Measurements from ENCODE around the gene CPT1A.
A peak's percentile ranks its signal among the peaks of the same experiment; 100 is the strongest.

The CPT1A gene

DNA sequence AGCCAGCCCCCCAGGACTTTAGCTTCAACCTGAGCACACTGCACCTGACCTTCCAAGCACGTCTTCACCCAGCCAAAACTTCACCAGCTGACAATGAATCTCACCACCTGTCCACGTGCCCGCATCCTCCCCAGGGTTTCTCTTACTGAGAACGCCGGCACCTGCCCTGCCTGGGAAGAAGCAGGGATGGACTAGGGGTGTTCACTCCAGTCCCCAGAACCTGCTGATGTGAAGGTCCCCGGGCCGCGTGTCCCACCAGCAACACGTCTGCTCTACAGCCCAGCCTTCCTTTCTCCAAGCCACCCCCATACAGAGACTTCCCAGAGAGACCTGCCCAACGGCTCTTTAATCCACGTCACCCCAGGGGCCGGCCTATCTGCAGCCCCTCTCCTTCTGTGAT is 12.8 kb downstream of the CPT1A start:
- DNase-seq = no peak

- peak; percentile 77 to 84 for DNase-seq
These were observed 13.4 kb downstream of the CPT1A start for GRCh38 chr11:68828155-68828931.

GRCh38 chr11:68827733-68828132 is 14.0 kb downstream of the CPT1A start:
- DNase-seq = peak; percentile 55 to 57

DNA sequence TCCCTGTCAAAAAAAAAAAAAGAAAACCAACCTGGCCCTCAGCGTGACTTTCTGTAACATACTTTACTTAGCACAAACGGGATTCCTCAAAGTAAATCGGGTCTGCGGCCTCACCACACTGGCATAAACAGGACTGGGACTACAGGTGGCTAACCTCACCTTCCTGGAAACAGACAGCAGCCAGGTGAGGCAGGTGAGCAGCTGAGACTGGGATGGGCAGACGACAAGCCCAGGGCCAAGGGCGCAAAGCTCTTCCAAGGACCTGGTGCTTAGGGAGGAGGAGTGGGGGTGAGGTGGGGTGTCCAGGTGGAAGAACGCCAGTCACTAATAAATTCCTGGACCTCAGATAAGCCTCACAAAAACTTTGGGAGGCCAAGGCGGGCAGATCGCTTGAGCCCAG is 15.0 kb downstream of the CPT1A start:
- no peak for DNase-seq

GRCh38 chr11:68825571-68825970 is 16.1 kb downstream of the CPT1A start:
- DNase-seq = peak; percentile 59 to 68

- DNase-seq = no peak
These were observed 19.2 kb downstream of the CPT1A start for GRCh38 chr11:68822546-68822945.

DNA sequence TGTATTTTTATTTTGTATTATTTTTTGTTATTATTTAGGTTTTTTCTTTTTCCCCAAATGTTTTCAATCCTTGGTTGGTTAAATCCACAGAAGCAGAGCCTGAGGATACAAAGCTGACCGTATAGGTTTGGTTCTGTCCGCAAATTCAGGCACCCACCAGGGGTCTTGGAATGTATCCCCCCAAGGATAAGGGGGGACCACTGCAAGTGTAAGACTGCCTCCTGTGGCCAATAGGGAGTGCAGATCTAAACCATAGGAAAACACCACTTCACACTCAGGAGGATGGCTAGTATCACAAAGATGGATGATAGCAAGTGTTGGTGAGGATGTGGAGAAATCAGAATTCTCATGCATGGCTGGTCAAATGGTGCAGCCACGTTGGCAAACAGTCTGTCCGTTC is 20.0 kb downstream of the CPT1A start:
- DNase-seq = no peak

GRCh38 chr11:68819362-68819761 is 22.4 kb downstream of the CPT1A start:
- no peak for DNase-seq

DNA sequence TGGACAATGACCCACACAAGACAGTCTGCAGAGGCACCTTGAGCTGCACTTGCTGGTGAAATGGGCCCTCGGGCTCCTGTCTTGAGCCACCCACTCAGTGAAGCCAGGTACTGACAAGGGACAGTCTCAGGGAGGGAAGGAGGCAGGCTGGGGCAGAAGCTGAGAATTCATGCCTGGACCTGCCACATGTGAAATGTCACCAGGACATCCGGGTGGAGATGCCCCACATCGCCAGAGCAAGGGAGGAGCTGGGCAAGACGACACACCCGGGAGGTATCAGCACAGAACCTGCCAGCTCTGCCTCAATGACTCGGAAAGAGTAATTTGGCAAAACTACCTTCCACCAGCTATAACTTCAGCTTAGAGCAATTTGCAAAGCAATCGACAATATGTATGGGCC is 23.5 kb downstream of the CPT1A start:
- DNase-seq = no peak

DNA sequence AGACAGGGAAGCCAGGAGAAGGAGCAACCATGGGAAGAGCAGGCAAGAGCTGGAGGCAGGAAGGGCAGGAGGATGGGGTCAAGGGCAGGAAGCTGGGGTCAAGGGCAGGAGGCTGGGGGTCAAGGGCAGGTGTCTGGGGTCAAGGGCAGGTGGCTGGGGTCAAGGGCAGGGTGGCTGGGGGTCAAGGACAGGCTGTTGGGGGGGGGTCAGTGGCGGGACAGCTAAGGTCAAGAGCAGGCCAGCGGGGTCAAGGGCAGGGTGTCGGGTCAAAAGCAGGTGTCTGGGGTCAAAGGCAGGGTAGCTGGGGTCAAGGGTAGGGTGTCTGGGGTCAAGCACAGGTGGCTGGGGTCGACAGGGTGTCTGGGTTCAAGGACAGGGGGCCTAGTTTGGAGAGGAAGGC is 24.2 kb downstream of the CPT1A start:
- no peak for DNase-seq

- DNase-seq = no peak
These were observed 24.7 kb downstream of the CPT1A start for GRCh38 chr11:68816917-68817419.

GRCh38 chr11:68816251-68816776 is 25.4 kb downstream of the CPT1A start:
- no peak for DNase-seq

DNA sequence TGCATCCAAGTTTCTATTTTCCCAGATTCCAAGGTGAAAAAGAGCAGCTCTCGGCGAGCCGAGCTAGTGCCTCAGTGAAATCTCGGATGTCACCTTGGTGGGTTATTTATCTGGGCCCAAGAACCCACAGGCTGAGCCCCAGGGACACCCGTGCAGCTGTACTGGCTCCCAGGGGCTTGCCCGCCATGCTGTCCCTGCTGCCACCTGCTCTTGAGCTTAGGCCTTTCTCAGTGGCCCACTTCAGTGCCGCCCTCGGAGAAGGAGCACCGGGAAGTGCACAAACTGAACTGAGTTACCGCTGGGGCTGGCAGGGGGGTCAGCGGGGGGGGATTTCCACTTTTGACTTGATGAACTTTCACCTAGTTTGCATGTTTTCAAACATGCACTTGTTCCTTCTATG is 27.9 kb downstream of the CPT1A start:
- no peak for DNase-seq

DNA sequence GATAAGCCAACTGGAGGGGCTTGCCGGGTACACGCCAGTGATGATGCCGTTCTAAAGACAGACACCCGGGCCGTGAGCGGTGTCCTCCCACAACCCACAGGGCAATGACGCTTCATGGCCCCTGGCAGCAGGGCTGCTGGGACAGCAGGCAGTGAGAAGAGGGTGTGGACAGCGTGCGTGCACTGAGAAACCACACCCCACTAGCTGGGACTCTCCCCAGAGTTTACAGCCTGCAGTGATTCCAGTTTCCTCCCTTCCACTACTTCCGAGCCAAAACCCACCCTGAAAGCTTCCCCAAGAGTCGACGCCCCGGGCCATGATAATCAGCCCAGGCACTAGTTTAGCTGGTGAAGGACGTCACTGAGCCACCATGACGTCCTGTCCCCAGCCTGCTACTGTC is 29.2 kb downstream of the CPT1A start:
- no peak for DNase-seq

DNA sequence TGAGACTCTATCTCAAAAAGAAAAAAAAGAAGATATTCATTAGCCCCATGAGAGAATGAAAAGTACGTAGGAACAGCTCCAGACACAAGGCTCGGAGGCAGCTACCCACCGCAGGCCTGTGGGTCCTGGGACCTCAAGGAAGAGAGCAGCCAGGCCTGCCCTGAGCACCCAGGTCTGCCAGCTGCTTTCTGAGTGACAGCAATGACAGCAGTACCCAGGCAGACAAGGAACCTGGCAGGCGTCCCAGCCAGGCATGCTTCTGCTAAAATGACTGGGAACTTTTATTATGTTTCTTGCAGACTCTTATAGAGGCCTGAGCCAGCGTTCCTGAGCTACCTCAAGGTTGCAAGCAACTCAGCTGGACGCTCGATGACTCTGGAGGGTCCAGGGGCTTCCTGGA is 31.6 kb downstream of the CPT1A start:
- DNase-seq = peak in 1 of 2 experiments; percentile 5

- no peak for DNase-seq
These were observed 32.2 kb downstream of the CPT1A start for GRCh38 chr11:68809506-68809905.

DNA sequence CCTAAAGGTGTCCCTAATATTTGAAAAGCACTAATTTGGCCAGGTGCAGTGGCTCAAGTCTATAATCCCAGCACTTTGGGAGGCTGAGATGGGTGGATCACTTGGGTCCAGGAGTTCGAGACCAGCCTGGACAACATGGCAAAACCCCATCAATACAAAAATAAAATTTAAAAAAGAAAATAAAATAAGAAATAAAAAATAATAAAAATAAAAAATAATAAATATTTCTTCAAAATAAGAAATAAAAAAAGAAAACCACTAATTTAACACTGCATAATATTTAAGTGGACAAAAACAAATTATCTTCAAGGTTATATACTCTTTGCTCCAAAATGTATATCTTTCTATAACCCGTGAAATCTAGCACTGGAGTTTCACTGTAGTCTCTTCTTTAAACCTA is 32.9 kb downstream of the CPT1A start:
- DNase-seq = no peak

DNA sequence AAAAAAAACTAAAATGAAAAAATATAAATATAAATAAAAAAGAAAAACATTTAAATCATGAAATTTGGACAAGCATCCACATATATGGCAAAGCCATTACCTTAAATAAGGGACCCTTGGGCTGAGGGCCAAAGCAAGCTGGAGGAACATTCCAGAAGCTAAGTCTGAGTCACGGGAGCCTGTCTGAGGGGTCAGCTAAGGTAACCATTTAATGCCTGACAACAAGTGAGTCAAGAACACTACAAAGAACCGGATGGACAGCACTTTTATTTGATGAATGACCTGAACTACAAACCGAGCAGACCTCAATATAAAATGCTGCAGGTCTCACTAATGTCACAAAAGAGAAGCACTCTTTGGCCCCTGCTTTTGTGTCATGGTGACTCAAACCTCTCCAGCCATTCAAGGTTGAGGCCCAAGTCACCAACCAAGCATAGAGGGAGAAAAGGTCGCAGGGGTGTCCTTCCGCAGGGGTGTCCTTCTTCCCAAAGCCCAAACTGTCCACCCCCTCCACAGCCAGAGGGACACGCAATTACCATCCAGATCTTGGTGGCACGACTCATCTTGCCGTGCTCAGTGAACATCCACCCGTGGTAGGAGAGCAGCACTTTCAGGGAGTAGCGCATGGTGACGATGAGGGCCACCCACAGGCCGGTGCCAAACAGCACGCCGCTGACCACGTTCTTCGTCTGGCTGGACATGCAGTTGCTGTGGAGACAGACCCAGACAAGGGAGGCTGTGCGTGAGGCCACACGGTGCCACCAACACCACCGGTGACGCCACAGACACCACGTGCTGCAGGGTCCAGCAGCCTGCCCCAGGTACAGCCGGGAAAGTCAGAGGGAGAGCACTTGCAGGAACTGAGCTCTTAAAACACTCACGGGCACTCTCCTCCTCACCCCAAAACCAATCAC is 34.5 kb downstream of the CPT1A start:
- DNase-seq = no peak

GRCh38 chr11:68804786-68805185 is 36.9 kb downstream of the CPT1A start:
- DNase-seq = no peak

GRCh38 chr11:68803766-68804165 is 38.0 kb downstream of the CPT1A start:
- no peak for DNase-seq

- peak; percentile 36 to 52 for DNase-seq
These were observed 43.4 kb downstream of the CPT1A start for GRCh38 chr11:68798221-68798813.

DNA sequence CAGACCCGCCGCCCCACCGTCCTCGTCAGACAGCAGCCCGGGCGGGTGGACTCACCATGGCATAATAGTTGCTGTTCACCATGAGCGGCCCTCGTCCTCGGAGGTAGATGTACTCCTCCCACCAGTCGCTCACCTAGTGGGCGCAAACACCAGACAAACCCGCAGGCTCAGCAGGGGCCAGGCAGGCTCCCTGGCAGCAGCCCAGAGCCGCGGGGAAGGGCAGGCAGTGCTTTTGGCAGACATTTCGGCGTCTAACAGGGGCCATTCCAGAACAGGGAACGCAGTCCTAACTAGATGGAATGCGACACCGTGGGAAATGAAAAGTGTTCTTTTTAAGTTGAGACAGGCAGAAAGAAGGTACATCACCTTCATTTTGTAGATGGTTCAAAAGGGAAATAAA is 44.9 kb downstream of the CPT1A start:
- no peak for DNase-seq

DNA sequence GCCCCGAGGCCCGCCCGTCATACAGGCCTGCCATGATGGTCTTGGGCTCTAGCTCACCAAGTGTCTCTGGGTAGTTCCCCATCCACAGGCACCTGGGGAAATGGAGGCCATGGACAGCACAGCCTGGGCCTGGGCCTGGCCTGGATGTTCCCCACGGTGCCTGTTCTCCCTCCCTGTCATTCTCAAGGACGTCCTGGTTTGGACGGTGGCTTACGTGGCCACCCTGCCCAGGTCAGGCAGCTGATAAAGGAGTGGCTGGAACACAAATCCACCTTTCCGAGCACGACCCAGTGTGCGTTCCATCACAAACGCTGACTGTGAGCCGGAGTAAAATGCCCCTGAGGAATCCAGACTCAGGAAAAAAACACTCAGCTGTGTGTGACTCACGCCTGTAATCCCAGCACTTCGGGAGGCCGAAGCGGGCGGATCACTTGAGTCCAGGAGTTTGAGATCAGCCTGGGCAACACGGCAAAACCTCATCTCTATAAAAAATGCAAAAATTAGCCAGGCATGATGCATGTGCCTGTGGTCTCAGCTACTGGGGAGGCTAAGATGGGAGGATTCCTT is 49.2 kb downstream of the CPT1A start:
- DNase-seq = no peak
